HG02678 (cell line): Measurements from ENCODE around the gene PBX1.

Experiments used
- ATAC-seq: cut with Tn5 transposase; IDR thresholded peaks from one replicate; pipeline ENCODE4 v1.9.1; 2021; ENCODE audit warnings: mild to moderate bottlenecking, moderate library complexity; ENCODE audit not compliant: unreplicated experiment

The PBX1 gene

GRCh38 chr1:164748253-164748899, 189.4 kb downstream of the PBX1 start:
- no peak for ATAC-seq

GRCh38 chr1:164753521-164754077, 194.6 kb downstream of the PBX1 start:
- ATAC-seq: no peak

DNA sequence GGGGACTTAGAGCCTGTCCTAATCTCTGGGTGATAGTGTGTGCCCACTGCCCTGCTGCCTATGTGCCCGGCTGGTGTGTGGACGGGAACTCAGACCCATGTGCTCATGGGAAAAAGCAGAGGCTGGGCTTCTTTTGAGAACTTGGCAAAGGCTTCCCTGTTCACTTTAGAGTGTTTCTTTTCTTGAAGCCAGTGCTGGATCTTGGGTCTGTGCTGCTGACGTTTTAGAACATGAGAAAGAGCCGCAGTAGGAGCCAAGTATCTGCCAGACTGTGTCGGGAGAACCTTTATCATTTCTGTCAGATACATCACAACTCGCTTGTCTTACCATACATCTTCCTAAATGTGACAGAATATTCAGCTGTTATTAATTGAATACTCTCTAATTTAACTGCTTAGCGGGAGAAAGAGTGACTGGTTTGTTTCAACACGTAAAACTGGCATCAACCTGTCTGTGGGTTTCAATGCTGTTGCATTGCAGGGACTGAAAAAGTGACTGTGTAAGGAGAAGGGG, 195.2 kb downstream of the PBX1 start:
- ATAC-seq: no peak

DNA sequence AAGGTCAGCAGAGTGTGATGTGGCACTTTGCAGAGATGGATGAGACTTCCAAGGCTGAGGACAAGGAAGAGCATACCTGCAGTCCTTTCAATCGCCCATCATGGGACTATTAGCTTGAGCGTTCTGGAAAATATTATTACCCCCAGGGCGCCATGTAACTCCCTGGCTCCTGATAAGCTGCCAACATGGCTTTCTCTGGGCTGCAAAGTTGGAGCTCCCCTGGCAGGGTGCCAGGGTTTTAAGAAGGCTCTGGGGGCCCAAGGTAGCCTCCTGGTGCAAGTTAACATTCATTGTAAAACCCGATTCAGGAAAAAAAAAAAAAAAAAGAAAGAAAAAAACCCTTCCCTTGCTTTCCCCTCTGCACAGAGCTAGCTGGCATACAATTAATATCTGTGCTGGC, 196.7 kb downstream of the PBX1 start:
- no peak for ATAC-seq

DNA sequence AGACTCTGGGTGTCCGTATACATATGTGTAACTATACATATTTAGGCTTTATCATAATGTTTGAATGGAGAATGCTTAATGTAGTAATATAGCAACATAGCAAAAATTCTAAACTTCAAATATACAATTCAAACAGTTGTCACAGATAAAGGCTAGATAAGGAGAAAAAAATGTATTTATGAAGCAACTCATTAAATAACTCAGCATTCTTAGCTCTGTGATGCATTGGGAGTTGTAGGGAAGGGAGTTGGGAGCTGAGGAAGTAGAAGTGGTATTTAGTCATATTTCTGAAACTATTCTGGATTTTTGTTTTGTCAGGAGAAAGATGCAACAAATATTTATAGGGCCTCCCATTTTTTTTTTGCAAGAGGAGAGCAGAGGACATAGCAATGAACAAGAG, 197.8 kb downstream of the PBX1 start:
- ATAC-seq: no peak

DNA sequence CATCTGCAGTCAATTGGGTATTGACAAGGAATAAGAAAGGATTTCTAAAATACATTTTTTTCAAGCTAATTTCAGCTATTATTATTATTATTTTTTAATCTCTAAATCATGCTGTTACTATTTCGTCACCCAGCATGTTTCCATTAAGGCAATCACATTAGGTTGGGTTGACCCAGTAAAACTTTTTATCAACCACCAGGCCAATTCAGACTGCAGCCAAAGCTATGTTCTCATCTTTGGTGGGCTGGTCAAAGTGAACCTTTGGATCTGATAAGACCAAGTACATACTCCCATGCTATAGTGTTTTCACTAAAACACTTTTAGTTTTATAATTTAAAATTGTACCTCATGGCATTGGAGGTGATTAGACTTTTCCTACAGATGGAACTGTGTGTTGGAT, 198.6 kb downstream of the PBX1 start:
- ATAC-seq: no peak

GRCh38 chr1:164759144-164759920, 200.3 kb downstream of the PBX1 start:
- no peak for ATAC-seq

GRCh38 chr1:164759979-164760469, 201.0 kb downstream of the PBX1 start:
- no peak for ATAC-seq

DNA sequence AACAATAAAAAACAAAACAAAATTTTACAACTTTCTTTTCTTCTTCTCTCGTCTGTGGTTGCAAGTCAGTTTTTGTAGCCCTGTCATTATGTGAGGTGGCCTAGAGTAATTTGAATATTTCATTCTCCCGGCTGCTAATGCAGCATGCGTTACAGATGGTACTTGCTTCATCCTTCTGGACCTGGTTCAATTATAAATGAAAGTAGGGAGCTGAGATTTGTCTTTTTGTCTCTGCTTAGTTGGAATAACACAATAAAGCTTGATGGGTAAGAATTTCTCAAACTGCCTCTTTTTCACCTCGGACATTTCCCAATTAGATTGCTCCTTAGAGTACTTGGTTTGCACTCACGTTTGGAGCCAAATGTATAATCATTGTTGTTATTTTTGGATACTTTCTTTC, 201.6 kb downstream of the PBX1 start:
- no peak for ATAC-seq

DNA sequence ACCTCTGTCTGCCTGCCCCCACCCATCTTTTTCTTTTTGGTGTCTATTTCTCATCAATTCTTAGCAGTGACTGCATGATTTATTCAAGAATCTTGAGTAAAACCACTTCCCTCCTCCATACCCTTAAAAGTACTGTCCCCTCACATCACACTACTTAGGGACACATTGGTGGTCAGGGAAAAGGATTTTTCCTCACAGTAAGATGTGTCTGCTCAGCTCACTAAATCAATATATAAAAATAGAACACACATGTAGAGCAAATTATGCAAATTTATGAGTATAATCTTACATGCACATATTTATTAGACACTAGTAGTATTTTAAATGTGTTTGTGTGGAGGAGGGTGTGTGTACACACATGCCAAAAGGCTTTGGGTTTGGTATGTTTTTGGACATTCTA, 202.0 kb downstream of the PBX1 start:
- ATAC-seq: no peak

GRCh38 chr1:164763098-164763497, 204.1 kb downstream of the PBX1 start:
- ATAC-seq: no peak

GRCh38 chr1:164764333-164764732, 205.3 kb downstream of the PBX1 start:
- no peak for ATAC-seq

DNA sequence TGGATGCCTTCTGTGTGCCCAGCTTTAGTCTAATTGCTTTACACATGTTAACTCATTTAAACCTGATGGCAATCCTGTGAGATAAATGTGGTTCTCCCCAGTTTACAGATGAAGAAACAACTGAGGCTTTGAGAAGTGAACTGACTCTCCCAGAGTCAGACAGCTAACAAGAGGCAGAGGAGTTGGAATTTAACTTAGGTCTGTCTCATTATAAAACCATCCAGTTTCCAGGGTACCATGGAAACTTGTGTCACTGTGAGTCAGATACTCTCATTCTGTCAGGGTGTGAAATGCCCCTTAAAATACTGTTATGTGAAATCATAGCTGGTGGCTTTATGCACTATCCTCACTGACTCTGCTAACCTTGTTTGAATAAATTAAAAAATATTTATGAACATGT, 206.6 kb downstream of the PBX1 start:
- no peak for ATAC-seq

DNA sequence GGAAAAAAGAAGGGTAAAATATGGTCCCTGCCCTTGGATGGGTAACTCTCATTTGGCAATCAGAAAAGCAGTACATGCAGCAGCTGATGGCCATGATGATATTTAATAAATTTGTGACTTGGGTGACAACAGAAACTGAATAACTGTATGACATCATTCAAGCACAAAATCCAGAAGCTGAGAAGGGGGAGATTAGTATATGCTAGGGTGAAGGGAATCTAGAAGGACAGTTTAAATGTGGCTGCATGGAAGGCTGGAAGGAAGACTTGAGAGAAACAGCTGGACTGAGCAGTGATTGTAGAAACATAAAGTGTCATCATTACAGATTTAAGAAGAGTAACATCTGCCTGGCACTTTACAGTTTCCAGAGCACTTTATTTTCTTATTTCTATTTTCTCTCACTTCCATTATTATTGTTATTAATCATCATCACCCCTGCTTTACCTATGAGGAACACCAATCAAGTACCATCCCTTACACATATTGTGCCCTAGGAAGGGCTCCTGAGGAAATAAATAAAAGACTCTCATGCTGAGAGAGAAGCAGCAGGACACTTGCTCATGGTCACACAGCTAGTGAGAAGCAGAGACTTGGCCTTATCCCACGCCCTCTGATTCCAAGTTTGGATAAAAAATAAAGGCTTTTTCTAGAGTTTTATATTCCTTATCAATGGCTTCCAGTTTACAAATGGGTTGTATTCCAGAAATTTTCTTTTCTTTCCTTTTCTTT, 207.2 kb downstream of the PBX1 start:
- ATAC-seq: no peak

- no peak for ATAC-seq
Measured at GRCh38 chr1:164767752-164768402, 208.9 kb downstream of the PBX1 start.

DNA sequence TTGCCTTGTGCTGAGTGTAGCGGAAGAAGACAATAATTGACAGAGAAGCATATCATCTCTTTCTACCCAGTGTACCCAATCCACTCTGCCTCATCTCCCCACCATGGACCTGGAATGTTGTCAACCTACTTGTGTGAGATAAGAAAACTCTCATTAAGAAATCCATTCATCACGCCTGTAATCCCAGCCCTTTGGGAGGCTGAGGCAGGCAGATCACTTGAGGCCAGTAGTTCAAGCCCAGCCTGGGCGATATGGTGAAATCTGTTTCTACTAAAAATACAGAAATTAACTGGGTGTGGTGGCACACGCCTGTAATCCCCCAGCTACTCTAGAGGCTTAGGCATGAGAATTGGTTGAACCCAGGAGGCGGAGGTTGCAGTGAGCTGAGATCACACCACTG, 209.6 kb downstream of the PBX1 start:
- ATAC-seq: no peak

DNA sequence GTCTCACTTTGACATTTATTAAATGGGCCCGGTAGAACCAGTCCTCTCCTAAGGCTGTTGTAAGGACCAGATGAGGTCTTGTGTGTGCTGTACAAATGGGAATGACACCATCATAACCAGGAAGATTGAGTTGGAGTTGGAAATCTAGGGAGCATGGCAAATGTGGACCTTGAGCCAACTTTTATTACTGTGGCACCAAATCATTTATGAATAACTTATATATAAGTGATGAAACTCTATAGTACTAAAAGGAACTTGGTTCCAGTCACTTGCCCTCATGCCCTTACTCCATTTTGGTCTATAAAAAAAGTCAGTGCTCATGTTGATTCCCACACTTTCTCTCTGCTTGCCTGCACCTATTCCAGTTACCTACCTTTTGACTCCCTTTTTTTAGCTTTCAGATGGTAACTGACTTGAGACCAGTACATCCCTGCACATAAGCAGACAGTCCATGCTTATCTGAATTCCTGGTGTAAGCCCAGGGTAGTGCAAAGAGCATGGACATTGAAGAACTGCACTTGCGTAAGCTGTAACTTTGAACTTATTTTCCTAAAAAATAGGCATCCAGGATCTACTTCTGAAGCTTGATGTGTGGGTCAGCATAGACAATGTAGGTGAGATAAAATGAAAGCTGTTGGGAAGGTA, 210.6 kb downstream of the PBX1 start:
- no peak for ATAC-seq

DNA sequence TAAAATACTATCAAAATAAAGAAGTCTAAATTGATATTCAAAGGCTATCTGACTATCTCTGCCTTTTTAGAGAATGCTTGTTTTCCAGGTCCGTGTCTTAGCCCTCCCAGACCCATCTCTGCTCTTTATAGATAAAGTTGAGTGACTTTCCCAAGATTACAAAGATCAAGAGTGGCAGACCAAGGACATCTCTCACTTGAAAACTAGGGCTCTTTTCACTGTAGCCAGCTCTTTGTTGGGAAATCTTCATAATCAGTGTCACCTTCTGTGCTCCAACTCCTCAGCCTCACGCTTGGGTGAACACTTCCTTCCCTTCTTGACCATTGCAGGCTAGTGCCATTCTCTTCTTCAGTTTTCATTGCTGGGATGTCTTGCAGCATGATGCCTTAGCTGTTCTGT, 211.1 kb downstream of the PBX1 start:
- no peak for ATAC-seq

GRCh38 chr1:164771041-164771618, 212.1 kb downstream of the PBX1 start:
- ATAC-seq: no peak
